Measurements from ENCODE around the gene C16orf95. TPM values are rescaled to one million over a fixed set of nuclear protein-coding genes. Genes with fewer than 3 reads are reported as not detected.
"Not testable (repeated sequence)": the region's sequence is repeated elsewhere in the genome, so short reads cannot be mapped to it uniquely, and the experiment has no call there.

C16orf95 gene
- total RNA-seq, 1 donor from 2014 or later, result 6.9 TPM

GRCh38 chr16:87340198-87340597 is 23.0 kb upstream of the C16orf95 start:
- DNase-seq (ENCODE audit: low spot score), result no peak
- Mint-ChIP-seq H3K27ac (ENCODE audit: unreplicated experiment) (no peak overlapping the region), H3K27me3 (ENCODE audit: low read depth) (no peaks in the 10 kb centered on the region), H3K36me3 (ENCODE audit: low read depth) (peaks cover 24% of the 10 kb centered on the region), H3K4me3 (ENCODE audit: unreplicated experiment) (no peak overlapping the region), H3K4me1 (ENCODE audit: low read depth) (peaks cover 10% of the 10 kb centered on the region), H3K9me3 (ENCODE audit: low read depth) (no peaks in the 10 kb centered on the region)
- TF ChIP-seq CTCF (IDR thresholded peaks at IDR 0.05), result no peak

- not testable (repeated sequence) for H3K27ac Mint-ChIP-seq (ENCODE audit: unreplicated experiment); H3K9me3 Mint-ChIP-seq (ENCODE audit: low read depth); H3K4me3 Mint-ChIP-seq (ENCODE audit: unreplicated experiment); H3K4me1 Mint-ChIP-seq (ENCODE audit: low read depth); DNase-seq (ENCODE audit: low spot score); H3K27me3 Mint-ChIP-seq (ENCODE audit: low read depth)
- H3K36me3 Mint-ChIP-seq (ENCODE audit: low read depth), result peaks cover 22% of the 10 kb centered on the region
Measured at GRCh38 chr16:87339724-87340105, 22.5 kb upstream of the C16orf95 start.

GRCh38 chr16:87339086-87339723 is 22.0 kb upstream of the C16orf95 start:
- H3K27me3 Mint-ChIP-seq (ENCODE audit: low read depth), result no peaks in the 10 kb centered on the region

GRCh38 chr16:87338155-87338765 is 21.1 kb upstream of the C16orf95 start:
- no peak for DNase-seq (ENCODE audit: low spot score)
- no peaks in the 10 kb centered on the region for H3K27me3 Mint-ChIP-seq (ENCODE audit: low read depth)
- no peak overlapping the region for H3K4me3 Mint-ChIP-seq (ENCODE audit: unreplicated experiment)
- no peak for TF ChIP-seq CTCF (IDR thresholded peaks at IDR 0.05)
- no peaks in the 10 kb centered on the region for H3K9me3 Mint-ChIP-seq (ENCODE audit: low read depth)
- no peak overlapping the region for H3K27ac Mint-ChIP-seq (ENCODE audit: unreplicated experiment)
- peaks cover 24% of the 10 kb centered on the region for H3K36me3 Mint-ChIP-seq (ENCODE audit: low read depth)
- H3K4me1 Mint-ChIP-seq (ENCODE audit: low read depth), result peaks cover 3% of the 10 kb centered on the region

More at GRCh38 chr16:87339086-87339723, 22.0 kb upstream of the C16orf95 start:
- Mint-ChIP-seq H3K36me3 (ENCODE audit: low read depth) (peaks cover 24% of the 10 kb centered on the region), H3K4me1 (ENCODE audit: low read depth) (peaks cover 3% of the 10 kb centered on the region), H3K9me3 (ENCODE audit: low read depth) (no peaks in the 10 kb centered on the region), H3K4me3 (ENCODE audit: unreplicated experiment) (no peak overlapping the region), H3K27ac (ENCODE audit: unreplicated experiment) (no peak overlapping the region)
- DNase-seq (ENCODE audit: low spot score), result no peak
- TF ChIP-seq CTCF (IDR thresholded peaks at IDR 0.05), result no peak

GRCh38 chr16:87337262-87337771 is 20.1 kb upstream of the C16orf95 start:
- H3K27ac Mint-ChIP-seq (ENCODE audit: unreplicated experiment), result no peak overlapping the region
- H3K36me3 Mint-ChIP-seq (ENCODE audit: low read depth), result peaks cover 20% of the 10 kb centered on the region
- peaks cover 8% of the 10 kb centered on the region for H3K4me1 Mint-ChIP-seq (ENCODE audit: low read depth)
- no peak overlapping the region for H3K4me3 Mint-ChIP-seq (ENCODE audit: unreplicated experiment)
- no peaks in the 10 kb centered on the region for H3K27me3 Mint-ChIP-seq (ENCODE audit: low read depth)
- H3K9me3 Mint-ChIP-seq (ENCODE audit: low read depth), result no peaks in the 10 kb centered on the region
- peak; percentile 68 for DNase-seq (ENCODE audit: low spot score)
- TF ChIP-seq CTCF (IDR thresholded peaks at IDR 0.05), result no peak

Measured in chondrocyte (in vitro differentiated cells).